ENCODE results near the gene FAR1.

FAR1 gene

GRCh38 chr11:13669544-13670488 is 1.3 kb downstream of the FAR1 start:
- H3K27me3 ChIP-seq (replicated peaks in 2 of 5; ENCODE audit: control insufficient read depth in 4 of 5, insufficient read depth in 5 of 5, low read length in 4 of 5), result no peaks in the 10 kb centered on the region
- H3K9me3 ChIP-seq (ENCODE audit: control extremely low read depth in 1 of 5, control insufficient read depth in 4 of 5, insufficient read depth in 2 of 5, low read depth in 1 of 5, low read length in 4 of 5), result no peaks in the 10 kb centered on the region
- H3K4me1 ChIP-seq (ENCODE audit: control extremely low read depth in 1 of 4, control insufficient read depth in 4 of 4, insufficient read depth in 4 of 4, low read length in 3 of 4), result peaks cover 7 to 30% (median 24%) of the 10 kb centered on the region in 4 experiments
- CTCF ChIA-PET, result interaction anchor here (0.9 kb wide), 1 partner anchor 23 kb away, joined by 3 read pairs; no protein-coding TSS in a partner anchor
- 98% methylated on average over 11 of the region's 18 CpGs for WGBS (ENCODE audit: insufficient coverage)
- peak in 2 of 3 donors; percentile 46 to 54 for DNase-seq
- peak overlapping the region in 6 of 7 experiments; percentile 67 to 89 (median 80) for H3K4me3 ChIP-seq (ENCODE audit: control insufficient read depth in 1 of 7, extremely low read depth in 1 of 7, insufficient read depth in 4 of 7, low read depth in 2 of 7, low read length in 6 of 7)
- peak overlapping the region; percentile 50 to 82 for H3K27ac ChIP-seq (ENCODE audit: insufficient read depth in 1 of 2, low read depth in 1 of 2, low read length in 2 of 2, poor library complexity in 1 of 2, severe bottlenecking in 2 of 2)
- POLR2A ChIA-PET, result interaction anchor here (0.6 to 1.1 kb wide), 2 partner anchors 37 to 415 kb away, joined by 5 to 6 read pairs; no protein-coding TSS in a partner anchor
- peaks cover 0 to 2% (median under 1%) of the 10 kb centered on the region in 4 experiments for H3K36me3 ChIP-seq (ENCODE audit: control insufficient read depth in 4 of 4, insufficient read depth in 4 of 4, low read length in 3 of 4)

- Histone ChIP-seq H3K27ac (ENCODE audit: insufficient read depth in 1 of 2, low read depth in 1 of 2, low read length in 2 of 2, poor library complexity in 1 of 2, severe bottlenecking in 2 of 2) (no peak overlapping the region), H3K4me3 (ENCODE audit: control insufficient read depth in 1 of 7, extremely low read depth in 1 of 7, insufficient read depth in 4 of 7, low read depth in 2 of 7, low read length in 6 of 7) (no peak overlapping the region), H3K27me3 (replicated peaks in 2 of 5; ENCODE audit: control insufficient read depth in 4 of 5, insufficient read depth in 5 of 5, low read length in 4 of 5) (no peaks in the 10 kb centered on the region), H3K36me3 (ENCODE audit: control insufficient read depth in 4 of 4, insufficient read depth in 4 of 4, low read length in 3 of 4) (peaks cover 0 to 2% (median under 1%) of the 10 kb centered on the region in 4 experiments), H3K9me3 (ENCODE audit: control extremely low read depth in 1 of 5, control insufficient read depth in 4 of 5, insufficient read depth in 2 of 5, low read depth in 1 of 5, low read length in 4 of 5) (no peaks in the 10 kb centered on the region), H3K4me1 (ENCODE audit: control extremely low read depth in 1 of 4, control insufficient read depth in 4 of 4, insufficient read depth in 4 of 4, low read length in 3 of 4) (peaks cover 13 to 44% (median 21%) of the 10 kb centered on the region in 4 experiments)
- whole genome bisulfite sequencing (ENCODE audit: insufficient coverage), result no CpG with 5 or more reads among the region's 1 CpG
- DNase-seq, result no peak
- POLR2A ChIA-PET, result no interaction called here
- CTCF ChIA-PET, result interaction anchor here (0.7 to 1.5 kb wide), 3 partner anchors 9 to 114 kb away, joined by 3 to 4 read pairs (median 4); no protein-coding TSS in a partner anchor
Observed at GRCh38 chr11:13672576-13673210, 4.2 kb downstream of the FAR1 start.

DNA sequence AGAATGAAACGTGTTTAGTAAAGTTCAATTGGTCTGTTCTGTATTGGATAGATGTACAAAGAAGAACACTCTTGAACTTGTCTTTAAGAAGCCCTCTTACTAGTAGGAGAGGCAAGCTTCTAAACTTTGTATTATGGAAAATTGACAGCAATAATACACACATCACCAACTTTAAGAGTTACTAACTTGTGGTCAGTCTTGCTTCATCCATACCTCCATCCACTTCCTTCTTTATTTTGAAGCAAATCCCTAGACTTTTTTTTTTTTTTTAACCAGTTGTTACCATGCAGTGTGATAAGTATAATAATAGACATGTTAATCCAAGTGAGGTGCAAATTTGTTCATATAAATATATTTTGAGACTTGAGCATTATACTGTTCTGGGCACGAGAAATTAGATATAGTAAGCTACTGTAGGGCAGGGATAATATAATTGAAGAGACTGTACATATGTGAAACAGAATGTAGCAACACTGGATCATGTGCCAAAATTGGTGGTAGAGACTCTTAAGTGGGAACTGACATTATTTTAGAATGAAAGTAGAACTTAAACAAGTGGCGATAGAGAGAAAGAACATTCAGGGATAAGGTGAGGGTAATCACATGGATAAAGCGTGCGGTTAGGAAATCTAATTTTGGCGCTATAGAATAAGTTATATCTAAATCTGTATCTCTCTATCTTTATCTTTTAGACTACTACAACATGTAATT is 6.5 kb downstream of the FAR1 start:
- H3K27me3 ChIP-seq (replicated peaks in 2 of 5; ENCODE audit: control insufficient read depth in 4 of 5, insufficient read depth in 5 of 5, low read length in 4 of 5), result no peaks in the 10 kb centered on the region
- POLR2A ChIA-PET, result no interaction called here
- peaks cover 0 to 2% (median under 1%) of the 10 kb centered on the region in 4 experiments for H3K36me3 ChIP-seq (ENCODE audit: control insufficient read depth in 4 of 4, insufficient read depth in 4 of 4, low read length in 3 of 4)
- H3K4me1 ChIP-seq (ENCODE audit: control extremely low read depth in 1 of 4, control insufficient read depth in 4 of 4, insufficient read depth in 4 of 4, low read length in 3 of 4), result peaks cover under 1 to 35% (median 12%) of the 10 kb centered on the region in 4 experiments
- no peak overlapping the region for H3K27ac ChIP-seq (ENCODE audit: insufficient read depth in 1 of 2, low read depth in 1 of 2, low read length in 2 of 2, poor library complexity in 1 of 2, severe bottlenecking in 2 of 2)
- CTCF ChIA-PET, result interaction anchor here (0.9 to 1.4 kb wide), 2 partner anchors 9 to 188 kb away, joined by 3 read pairs; no protein-coding TSS in a partner anchor
- 100% methylated on average over 2 of the region's 6 CpGs for WGBS (ENCODE audit: insufficient coverage)
- H3K9me3 ChIP-seq (ENCODE audit: control extremely low read depth in 1 of 5, control insufficient read depth in 4 of 5, insufficient read depth in 2 of 5, low read depth in 1 of 5, low read length in 4 of 5), result no peaks in the 10 kb centered on the region
- peak in 2 of 3 donors; percentile 46 to 62 for DNase-seq
- peak overlapping the region in 1 of 7 experiments; percentile 30 for H3K4me3 ChIP-seq (ENCODE audit: control insufficient read depth in 1 of 7, extremely low read depth in 1 of 7, insufficient read depth in 4 of 7, low read depth in 2 of 7, low read length in 6 of 7)

GRCh38 chr11:13676576-13676975 is 8.1 kb downstream of the FAR1 start:
- WGBS (ENCODE audit: insufficient coverage), result no CpG with 5 or more reads among the region's 1 CpG
- H3K27me3 ChIP-seq (replicated peaks in 2 of 5; ENCODE audit: control insufficient read depth in 4 of 5, insufficient read depth in 5 of 5, low read length in 4 of 5), result no peaks in the 10 kb centered on the region
- DNase-seq, result no peak
- peak overlapping the region in 1 of 2 experiments; percentile 7 for H3K27ac ChIP-seq (ENCODE audit: insufficient read depth in 1 of 2, low read depth in 1 of 2, low read length in 2 of 2, poor library complexity in 1 of 2, severe bottlenecking in 2 of 2)
- no peak overlapping the region for H3K4me3 ChIP-seq (ENCODE audit: control insufficient read depth in 1 of 7, extremely low read depth in 1 of 7, insufficient read depth in 4 of 7, low read depth in 2 of 7, low read length in 6 of 7)
- CTCF ChIA-PET, result no interaction called here
- peaks cover 0 to 1% (median under 1%) of the 10 kb centered on the region in 4 experiments for H3K36me3 ChIP-seq (ENCODE audit: control insufficient read depth in 4 of 4, insufficient read depth in 4 of 4, low read length in 3 of 4)
- POLR2A ChIA-PET, result no interaction called here
- H3K9me3 ChIP-seq (ENCODE audit: control extremely low read depth in 1 of 5, control insufficient read depth in 4 of 5, insufficient read depth in 2 of 5, low read depth in 1 of 5, low read length in 4 of 5), result no peaks in the 10 kb centered on the region
- peaks cover 0 to 34% (median 10%) of the 10 kb centered on the region in 4 experiments for H3K4me1 ChIP-seq (ENCODE audit: control extremely low read depth in 1 of 4, control insufficient read depth in 4 of 4, insufficient read depth in 4 of 4, low read length in 3 of 4)

- H3K9me3 ChIP-seq (ENCODE audit: control extremely low read depth in 1 of 5, control insufficient read depth in 4 of 5, insufficient read depth in 2 of 5, low read depth in 1 of 5, low read length in 4 of 5), result no peaks in the 10 kb centered on the region
- 100% methylated on average over 1 of the region's 2 CpGs for WGBS (ENCODE audit: insufficient coverage)
- H3K27me3 ChIP-seq (replicated peaks in 2 of 5; ENCODE audit: control insufficient read depth in 4 of 5, insufficient read depth in 5 of 5, low read length in 4 of 5), result no peaks in the 10 kb centered on the region
- H3K4me3 ChIP-seq (ENCODE audit: control insufficient read depth in 1 of 7, extremely low read depth in 1 of 7, insufficient read depth in 4 of 7, low read depth in 2 of 7, low read length in 6 of 7), result no peak overlapping the region
- ChIA-PET CTCF (interaction anchor here (1.5 kb wide), 1 partner anchor 11 kb away, joined by 4 read pairs; the partner anchor contains the start of gene FAR1), POLR2A (no interaction called here)
- peaks cover 0 to 31% (median 9%) of the 10 kb centered on the region in 4 experiments for H3K4me1 ChIP-seq (ENCODE audit: control extremely low read depth in 1 of 4, control insufficient read depth in 4 of 4, insufficient read depth in 4 of 4, low read length in 3 of 4)
- H3K27ac ChIP-seq (ENCODE audit: insufficient read depth in 1 of 2, low read depth in 1 of 2, low read length in 2 of 2, poor library complexity in 1 of 2, severe bottlenecking in 2 of 2), result no peak overlapping the region
- DNase-seq, result no peak
- no peaks in the 10 kb centered on the region for H3K36me3 ChIP-seq (ENCODE audit: control insufficient read depth in 4 of 4, insufficient read depth in 4 of 4, low read length in 3 of 4)
Observed at GRCh38 chr11:13679768-13680167, 11.3 kb downstream of the FAR1 start.

DNA sequence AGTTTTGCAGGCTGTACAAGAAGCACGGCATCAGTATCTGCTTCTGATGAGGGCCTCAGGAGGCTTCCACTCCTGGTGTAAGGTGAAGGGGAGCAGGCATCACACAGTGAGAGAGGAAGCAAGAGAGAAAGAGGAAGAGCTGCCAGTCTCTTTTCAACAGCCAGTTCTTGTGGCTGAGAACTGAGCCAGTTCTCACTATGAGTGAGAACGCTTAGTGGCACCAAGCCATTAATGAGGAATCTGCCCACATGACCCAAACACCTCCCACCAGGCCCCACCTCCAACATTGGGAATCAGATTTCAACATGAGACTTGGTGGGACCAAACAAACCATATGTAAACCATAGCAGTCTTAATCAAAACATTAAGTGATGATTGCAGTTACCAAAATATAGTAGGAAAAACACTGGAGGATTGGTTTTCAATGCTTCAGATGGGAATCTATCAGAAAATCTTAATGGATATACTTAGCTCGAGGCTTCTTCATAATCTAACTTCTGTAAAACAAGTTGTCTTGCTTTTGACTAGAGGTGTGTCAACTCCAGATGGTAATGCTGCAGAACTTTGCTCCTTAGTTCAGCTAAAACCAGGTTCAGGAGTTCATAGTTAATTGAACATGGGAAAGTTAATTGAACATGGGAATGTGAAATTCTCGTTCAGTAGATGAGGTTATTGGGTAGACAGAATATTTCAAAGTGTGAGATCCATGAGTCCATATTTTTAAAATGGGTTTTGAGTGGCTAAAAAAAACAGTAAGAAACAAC is 12.2 kb downstream of the FAR1 start:
- POLR2A ChIA-PET, result no interaction called here
- WGBS (ENCODE audit: insufficient coverage), result 94% methylated on average over 3 of the region's 4 CpGs
- H3K27ac ChIP-seq (ENCODE audit: insufficient read depth in 1 of 2, low read depth in 1 of 2, low read length in 2 of 2, poor library complexity in 1 of 2, severe bottlenecking in 2 of 2), result no peak overlapping the region
- no peaks in the 10 kb centered on the region for H3K27me3 ChIP-seq (replicated peaks in 2 of 5; ENCODE audit: control insufficient read depth in 4 of 5, insufficient read depth in 5 of 5, low read length in 4 of 5)
- H3K4me1 ChIP-seq (ENCODE audit: control extremely low read depth in 1 of 4, control insufficient read depth in 4 of 4, insufficient read depth in 4 of 4, low read length in 3 of 4), result peaks cover 0 to 22% (median 5%) of the 10 kb centered on the region in 4 experiments
- no peaks in the 10 kb centered on the region for H3K9me3 ChIP-seq (ENCODE audit: control extremely low read depth in 1 of 5, control insufficient read depth in 4 of 5, insufficient read depth in 2 of 5, low read depth in 1 of 5, low read length in 4 of 5)
- CTCF ChIA-PET, result interaction anchor here (1.5 kb wide), 1 partner anchor 12 kb away, joined by 4 read pairs; the partner anchor contains the start of gene FAR1
- H3K36me3 ChIP-seq (ENCODE audit: control insufficient read depth in 4 of 4, insufficient read depth in 4 of 4, low read length in 3 of 4), result no peaks in the 10 kb centered on the region
- no peak overlapping the region for H3K4me3 ChIP-seq (ENCODE audit: control insufficient read depth in 1 of 7, extremely low read depth in 1 of 7, insufficient read depth in 4 of 7, low read depth in 2 of 7, low read length in 6 of 7)
- peak in 2 of 3 donors; percentile 61 to 73 for DNase-seq

Data from common myeloid progenitor, CD34-positive (primary cell).